GM23338 (cell line): ENCODE results near the gene ATP8B2. TPM values are rescaled to one million over a fixed set of nuclear protein-coding genes. Genes with fewer than 3 reads are reported as not detected.
A peak's percentile ranks its signal among the peaks of the same experiment; 100 is the strongest.

ENCODE experiments used
- ATAC-seq: fragments of 200-7000 bp; cut with Tn5 transposase; 3 replicates; pipeline ENCODE4 v1.9.1; 2020
- DNase-seq: peaks from one replicate; pipeline ENCODE4 v3.0.0-alpha.2; 2015; ENCODE audit warnings: low spot score
- H2AFZ ChIP-seq: fragments of 200-600 bp; sonication (generic); 2 replicates; pipeline ENCODE4 v1.8.0; 2016; ENCODE audit warnings: antibody characterized with exemption, mild to moderate bottlenecking, moderate library complexity
- H3F3A ChIP-seq: fragments of 200-600 bp; sonication (generic); replicated peaks from 2 replicates; pipeline ENCODE4 v1.8.0; 2017; ENCODE audit warnings: antibody characterized with exemption, mixed run types, low read depth
- H3K27ac ChIP-seq: fragments of 200-600 bp; sonication (generic); 2 replicates; pipeline ENCODE4 v1.6.1; 2016; ENCODE audit warnings: low read depth
- H3K27me3 ChIP-seq: fragments of 200-600 bp; sonication (generic); 2 replicates; pipeline ENCODE4 v1.8.0; 2016; ENCODE audit warnings: mild to moderate bottlenecking, mixed run types, moderate library complexity; ENCODE audit not compliant: insufficient read depth
- H3K36me3 ChIP-seq: fragments of 200-600 bp; sonication (generic); 2 replicates; pipeline ENCODE4 v1.8.0; 2016; ENCODE audit warnings: mild to moderate bottlenecking; ENCODE audit not compliant: insufficient read depth
- H3K4me1 ChIP-seq: fragments of 200-600 bp; sonication (generic); 2 replicates; pipeline ENCODE4 v1.8.0; 2016; ENCODE audit warnings: mild to moderate bottlenecking, moderate library complexity; ENCODE audit not compliant: insufficient read depth
- H3K4me2 ChIP-seq: fragments of 200-600 bp; sonication (generic); 2 replicates; pipeline ENCODE4 v1.7.1; 2017; ENCODE audit warnings: mixed run types
- H3K4me3 ChIP-seq: fragments of 200-600 bp; sonication (generic); 2 replicates; pipeline ENCODE4 v1.6.1; 2016; ENCODE audit warnings: mixed run types
- H3K79me2 ChIP-seq: fragments of 200-600 bp; sonication (generic); replicated peaks from 2 replicates; pipeline ENCODE4 v1.8.0; 2017; ENCODE audit warnings: mild to moderate bottlenecking; ENCODE audit not compliant: insufficient read depth
- H3K9me2 ChIP-seq: fragments of 200-600 bp; sonication (generic); 2 replicates; pipeline ENCODE4 v1.8.0; 2017; ENCODE audit not compliant: insufficient read depth
- H4K20me1 ChIP-seq: fragments of 200-600 bp; sonication (generic); replicated peaks from 2 replicates; pipeline ENCODE4 v1.8.0; 2017; ENCODE audit warnings: mild to moderate bottlenecking; ENCODE audit not compliant: insufficient read depth
- H3K27ac Mint-ChIP-seq: 2 replicates; pipeline ENCODE4 v1.8.0; 2020; ENCODE audit warnings: inconsistent platforms, mild to moderate bottlenecking, moderate library complexity, mixed read lengths
- H3K27me3 Mint-ChIP-seq: 3 replicates; pipeline ENCODE4 v1.8.0; 2022; ENCODE audit warnings: low read depth, mild to moderate bottlenecking, moderate library complexity, mixed read lengths, inconsistent platforms; ENCODE audit not compliant: insufficient read depth, poor library complexity
- H3K36me3 Mint-ChIP-seq: 3 replicates; pipeline ENCODE4 v1.8.0; 2021; ENCODE audit warnings: low read depth, mild to moderate bottlenecking, inconsistent platforms, moderate library complexity, mixed read lengths
- H3K4me1 Mint-ChIP-seq: 3 replicates; pipeline ENCODE4 v1.8.0; 2020; ENCODE audit warnings: mild to moderate bottlenecking, inconsistent platforms, mixed read lengths
- H3K4me3 Mint-ChIP-seq: 3 replicates; pipeline ENCODE4 v1.8.0; 2021; ENCODE audit warnings: moderate library complexity, mild to moderate bottlenecking, inconsistent platforms, mixed read lengths
- H3K9me3 Mint-ChIP-seq: 3 replicates; pipeline ENCODE4 v1.8.0; 2020; ENCODE audit warnings: moderate library complexity, mild to moderate bottlenecking, inconsistent platforms, mixed read lengths
- CREB1 ChIP-seq: fragments of 250-450 bp; sonication (Bioruptor Pico); IDR thresholded peaks from 2 replicates; pipeline ENCODE4 v1.5.0; 2020; ENCODE audit warnings: low read depth, mild to moderate bottlenecking, moderate library complexity
- CTCF ChIP-seq, 2 experiments: fragments of 200-600 bp in 1 of 2; sonication (generic) in 1 of 2; conservative IDR thresholded peaks; 2 replicates each; pipeline versions ENCODE4 v1.5.1 to v1.6.1; 2016 to 2017; ENCODE audit warnings: antibody characterized with exemption in 2 of 2, low read depth in 2 of 2, mild to moderate bottlenecking in 2 of 2, moderate library complexity in 1 of 2
- ETS1 ChIP-seq: IDR thresholded peaks from 2 replicates; pipeline ENCODE4 v1.6.1; 2016; ENCODE audit warnings: antibody characterized with exemption
- EZH2 ChIP-seq: fragments of 200-600 bp; sonication (generic); IDR thresholded peaks from one replicate; pipeline ENCODE4 v1.8.0; 2017; ENCODE audit warnings: antibody characterized with exemption, mild to moderate bottlenecking, low read depth; ENCODE audit not compliant: unreplicated experiment
- EZH2phosphoT487 ChIP-seq: fragments of 200-600 bp; sonication (generic); IDR thresholded peaks from one replicate; pipeline ENCODE4 v1.8.1; 2018; ENCODE audit warnings: antibody characterized with exemption; ENCODE audit not compliant: unreplicated experiment
- JUNB ChIP-seq: IDR thresholded peaks from one replicate; pipeline ENCODE4 v1.6.1; 2016; ENCODE audit warnings: antibody characterized with exemption; ENCODE audit not compliant: unreplicated experiment
- NANOG ChIP-seq: IDR thresholded peaks from 2 replicates; pipeline ENCODE4 v1.6.1; 2016; ENCODE audit warnings: antibody characterized with exemption, borderline replicate concordance
- POLR2AphosphoS5 ChIP-seq: IDR thresholded peaks from 2 replicates; pipeline ENCODE4 v1.6.1; 2016; ENCODE audit warnings: antibody characterized with exemption, low read depth
- REST ChIP-seq: IDR thresholded peaks from one replicate; pipeline ENCODE4 v1.6.1; 2018; ENCODE audit warnings: antibody characterized with exemption; ENCODE audit not compliant: unreplicated experiment
- STAT1 ChIP-seq: IDR thresholded peaks from one replicate; pipeline ENCODE4 v1.6.1; 2016; ENCODE audit warnings: antibody characterized with exemption; ENCODE audit not compliant: unreplicated experiment
- ZNF114 ChIP-seq: fragments of 250-450 bp; sonication (Bioruptor Pico); IDR thresholded peaks from 2 replicates; pipeline ENCODE4 v1.5.0; 2020; ENCODE audit warnings: mild to moderate bottlenecking, moderate library complexity
- ZNF331 ChIP-seq: fragments of 250-450 bp; sonication (Bioruptor Pico); IDR thresholded peaks from 2 replicates; pipeline ENCODE4 v1.5.0; 2020; ENCODE audit warnings: low read depth, mild to moderate bottlenecking, moderate library complexity
- polyA plus RNA-seq: library from polyadenylated mRNA; unstranded; fragments of >200 nt; fragmentation: Nextera tagmentation; extraction: Ambion mirVana; gene quantifications from 2 replicates; pipeline ENCODE4 v1.2.1, GENCODE V29; 2016
- total RNA-seq: library from RNA; depleted of rRNA; stranded (reverse); fragments of >200 nt; shearing (Covaris generic); gene quantifications from 2 replicates; pipeline ENCODE4 v1.2.3, GENCODE V29; 2014
- TF ChIP-seq, protein P1 (sequence below): fragments of 250-450 bp; sonication (Bioruptor Pico); IDR thresholded peaks from 2 replicates; pipeline ENCODE4 v1.5.0; 2020; ENCODE audit warnings: mild to moderate bottlenecking, moderate library complexity

Gene ATP8B2
- total and polyA plus RNA-seq, 2 experiments from 2014 or later, result 11.0 to 112 TPM

- Histone ChIP-seq H3K4me3 (no peak overlapping the region), H3K36me3 (no peaks in the 10 kb centered on the region), H3K27ac (no peak overlapping the region), H3K79me2 (no peaks in the 10 kb centered on the region), H3F3A (no peaks in the 10 kb centered on the region), H3K27me3 (no peaks in the 10 kb centered on the region), H3K4me1 (no peaks in the 10 kb centered on the region), H4K20me1 (no peaks in the 10 kb centered on the region), H2AFZ (no peak overlapping the region), H3K4me2 (no peak overlapping the region), H3K9me2 (no peaks in the 10 kb centered on the region)
- Mint-ChIP-seq H3K4me1 (no peaks in the 10 kb centered on the region), H3K9me3 (peaks cover 41% of the 10 kb centered on the region), H3K36me3 (peaks cover 15% of the 10 kb centered on the region), H3K27me3 (peaks cover 4% of the 10 kb centered on the region), H3K27ac (no peak overlapping the region), H3K4me3 (no peak overlapping the region; the same call in 2 of the 3 replicates)
- no peak for ATAC-seq
- TF ChIP-seq STAT1 (no peak), CREB1 (no peak), ZNF114 (CRISPR knock-in tag) (no peak), NANOG (no peak), POLR2AphosphoS5 (no peak), EZH2phosphoT487 (no peak), REST (no peak), JUNB (no peak), ETS1 (no peak), EZH2 (no peak), CTCF (conservative IDR thresholded peaks at IDR 0.05; ENCODE audit: low read depth in 2 of 2) (no peak), ZNF331 (CRISPR knock-in tag) (no peak)
- TF ChIP-seq, protein P1, sequence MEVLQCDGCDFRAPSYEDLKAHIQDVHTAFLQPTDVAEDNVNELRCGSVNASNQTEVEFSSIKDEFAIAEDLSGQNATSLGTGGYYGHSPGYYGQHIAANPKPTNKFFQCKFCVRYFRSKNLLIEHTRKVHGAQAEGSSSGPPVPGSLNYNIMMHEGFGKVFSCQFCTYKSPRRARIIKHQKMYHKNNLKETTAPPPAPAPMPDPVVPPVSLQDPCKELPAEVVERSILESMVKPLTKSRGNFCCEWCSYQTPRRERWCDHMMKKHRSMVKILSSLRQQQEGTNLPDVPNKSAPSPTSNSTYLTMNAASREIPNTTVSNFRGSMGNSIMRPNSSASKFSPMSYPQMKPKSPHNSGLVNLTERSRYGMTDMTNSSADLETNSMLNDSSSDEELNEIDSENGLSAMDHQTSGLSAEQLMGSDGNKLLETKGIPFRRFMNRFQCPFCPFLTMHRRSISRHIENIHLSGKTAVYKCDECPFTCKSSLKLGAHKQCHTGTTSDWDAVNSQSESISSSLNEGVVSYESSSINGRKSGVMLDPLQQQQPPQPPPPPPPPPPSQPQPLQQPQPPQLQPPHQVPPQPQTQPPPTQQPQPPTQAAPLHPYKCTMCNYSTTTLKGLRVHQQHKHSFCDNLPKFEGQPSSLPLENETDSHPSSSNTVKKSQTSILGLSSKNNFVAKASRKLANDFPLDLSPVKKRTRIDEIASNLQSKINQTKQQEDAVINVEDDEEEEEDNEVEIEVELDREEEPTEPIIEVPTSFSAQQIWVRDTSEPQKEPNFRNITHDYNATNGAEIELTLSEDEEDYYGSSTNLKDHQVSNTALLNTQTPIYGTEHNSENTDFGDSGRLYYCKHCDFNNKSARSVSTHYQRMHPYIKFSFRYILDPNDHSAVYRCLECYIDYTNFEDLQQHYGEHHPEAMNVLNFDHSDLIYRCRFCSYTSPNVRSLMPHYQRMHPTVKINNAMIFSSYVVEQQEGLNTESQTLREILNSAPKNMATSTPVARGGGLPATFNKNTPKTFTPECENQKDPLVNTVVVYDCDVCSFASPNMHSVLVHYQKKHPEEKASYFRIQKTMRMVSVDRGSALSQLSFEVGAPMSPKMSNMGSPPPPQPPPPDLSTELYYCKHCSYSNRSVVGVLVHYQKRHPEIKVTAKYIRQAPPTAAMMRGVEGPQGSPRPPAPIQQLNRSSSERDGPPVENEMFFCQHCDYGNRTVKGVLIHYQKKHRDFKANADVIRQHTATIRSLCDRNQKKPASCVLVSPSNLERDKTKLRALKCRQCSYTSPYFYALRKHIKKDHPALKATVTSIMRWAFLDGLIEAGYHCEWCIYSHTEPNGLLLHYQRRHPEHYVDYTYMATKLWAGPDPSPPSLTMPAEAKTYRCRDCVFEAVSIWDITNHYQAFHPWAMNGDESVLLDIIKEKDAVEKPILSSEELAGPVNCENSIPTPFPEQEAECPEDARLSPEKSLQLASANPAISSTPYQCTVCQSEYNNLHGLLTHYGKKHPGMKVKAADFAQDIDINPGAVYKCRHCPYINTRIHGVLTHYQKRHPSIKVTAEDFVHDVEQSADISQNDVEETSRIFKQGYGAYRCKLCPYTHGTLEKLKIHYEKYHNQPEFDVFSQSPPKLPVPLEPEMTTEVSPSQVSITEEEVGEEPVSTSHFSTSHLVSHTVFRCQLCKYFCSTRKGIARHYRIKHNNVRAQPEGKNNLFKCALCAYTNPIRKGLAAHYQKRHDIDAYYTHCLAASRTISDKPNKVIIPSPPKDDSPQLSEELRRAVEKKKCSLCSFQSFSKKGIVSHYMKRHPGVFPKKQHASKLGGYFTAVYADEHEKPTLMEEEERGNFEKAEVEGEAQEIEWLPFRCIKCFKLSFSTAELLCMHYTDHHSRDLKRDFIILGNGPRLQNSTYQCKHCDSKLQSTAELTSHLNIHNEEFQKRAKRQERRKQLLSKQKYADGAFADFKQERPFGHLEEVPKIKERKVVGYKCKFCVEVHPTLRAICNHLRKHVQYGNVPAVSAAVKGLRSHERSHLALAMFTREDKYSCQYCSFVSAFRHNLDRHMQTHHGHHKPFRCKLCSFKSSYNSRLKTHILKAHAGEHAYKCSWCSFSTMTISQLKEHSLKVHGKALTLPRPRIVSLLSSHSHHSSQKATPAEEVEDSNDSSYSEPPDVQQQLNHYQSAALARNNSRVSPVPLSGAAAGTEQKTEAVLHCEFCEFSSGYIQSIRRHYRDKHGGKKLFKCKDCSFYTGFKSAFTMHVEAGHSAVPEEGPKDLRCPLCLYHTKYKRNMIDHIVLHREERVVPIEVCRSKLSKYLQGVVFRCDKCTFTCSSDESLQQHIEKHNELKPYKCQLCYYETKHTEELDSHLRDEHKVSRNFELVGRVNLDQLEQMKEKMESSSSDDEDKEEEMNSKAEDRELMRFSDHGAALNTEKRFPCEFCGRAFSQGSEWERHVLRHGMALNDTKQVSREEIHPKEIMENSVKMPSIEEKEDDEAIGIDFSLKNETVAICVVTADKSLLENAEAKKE (CRISPR knock-in tag), result no peak
- DNase-seq, result peak; percentile 18
Measured at GRCh38 chr1:154295408-154296235, 29.7 kb upstream of the ATP8B2 start.
